Upper lobe of left lung (tissue), 4 donors: ENCODE data around the gene PEPD.

Experiments
- CTCF ChIP-seq, 6 experiments: fragments of 450-650 bp in 4 of 6; fragments of 200-600 bp in 2 of 6; sonication (generic) in 2 of 6; IDR thresholded peaks; one replicate each; pipeline ENCODE4 v1.5.1; 2016 to 2019; ENCODE audit warnings: antibody characterized with exemption in 6 of 6
- EP300 ChIP-seq, 4 donors: sonication (generic); formaldehyde crosslinking; IDR thresholded peaks; one replicate each; pipeline ENCODE4 v1.5.1; 2017; ENCODE audit warnings: antibody characterized with exemption in 4 of 4, control low read depth in 2 of 4
- POLR2A ChIP-seq, 4 donors: fragments of 450-650 bp; IDR thresholded peaks; one replicate each; pipeline ENCODE4 v1.5.1; 2016 to 2017; ENCODE audit warnings: antibody characterized with exemption in 4 of 4, mild to moderate bottlenecking in 2 of 4
- POLR2AphosphoS5 ChIP-seq, 2 donors: sonication (generic); formaldehyde crosslinking; IDR thresholded peaks; one replicate each; pipeline ENCODE4 v1.5.1; 2017; ENCODE audit warnings: antibody characterized with exemption in 2 of 2

DNA sequence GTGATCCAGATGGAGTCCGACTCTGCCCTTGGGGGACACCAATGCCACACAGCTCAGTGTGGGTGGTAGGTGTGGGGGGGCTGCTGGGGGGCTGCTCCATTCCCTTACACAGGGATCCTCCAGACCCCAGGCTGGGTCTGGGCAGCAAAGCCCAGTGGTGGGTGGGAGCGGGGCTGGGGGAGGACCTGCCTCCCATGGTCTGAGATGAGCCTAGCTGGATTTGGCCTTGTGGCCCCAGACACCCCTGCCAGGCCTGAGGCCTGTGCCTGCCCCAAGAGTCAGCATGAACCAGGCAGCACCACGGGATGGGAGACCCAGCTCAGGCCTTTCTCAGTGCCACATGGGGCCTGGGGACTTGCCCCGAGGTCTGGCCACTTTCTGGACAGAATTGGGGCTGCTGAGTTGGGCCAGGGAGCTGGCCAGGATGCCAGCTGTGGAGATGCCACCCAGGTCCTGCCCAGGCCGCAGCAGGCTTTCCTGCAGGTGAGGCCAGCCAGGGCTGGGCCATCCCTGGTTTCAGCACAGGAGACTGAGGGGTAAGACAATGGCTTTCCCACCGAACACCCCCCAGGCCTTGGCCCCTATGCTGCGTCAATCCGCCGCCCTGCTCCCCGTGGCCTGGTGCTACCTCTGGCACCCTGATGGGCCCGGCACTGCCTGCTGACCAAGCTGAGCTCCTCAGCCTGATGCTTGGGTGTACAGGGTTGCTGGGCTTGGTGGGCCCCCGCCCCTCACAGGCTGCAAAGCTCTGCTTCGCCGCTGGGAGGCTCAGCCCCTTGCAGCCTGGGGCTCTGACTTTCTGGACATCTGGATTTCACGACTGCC is 123.8 kb downstream of the PEPD start:
- TF ChIP-seq CTCF (IDR thresholded peaks at IDR 0.05) (no peak), EP300 (IDR thresholded peaks at IDR 0.05) (no peak), POLR2AphosphoS5 (IDR thresholded peaks at IDR 0.05) (no peak), POLR2A (IDR thresholded peaks at IDR 0.05) (no peak)
